Ishikawa (cell line): ENCODE data around the gene RORC.

ENCODE experiments used
- CREB1 ChIP-seq: IDR thresholded peaks from 2 replicates; pipeline ENCODE4 v1.6.1; 2012; ENCODE audit warnings: low read depth
- MAX ChIP-seq: IDR thresholded peaks from 2 replicates; pipeline ENCODE4 v1.6.1; 2012
- TEAD4 ChIP-seq: IDR thresholded peaks from 2 replicates; pipeline ENCODE4 v1.6.1; 2012

- TF ChIP-seq CREB1 (no peak), TEAD4 (no peak), MAX (no peak)
These were observed 20.4 kb downstream of the RORC start for GRCh38 chr1:151811181-151811580.
